Nephron (organoid): Measurements from ENCODE around the gene CSMD2.

ENCODE experiments used
- H3K27ac Mint-ChIP-seq, 3 experiments: 2 replicates each; pipeline ENCODE4 v1.8.0; 2020; ENCODE audit warnings: mixed read lengths in 3 of 3, mild to moderate bottlenecking in 2 of 3, moderate library complexity in 1 of 3
- H3K27me3 Mint-ChIP-seq: 2 replicates; pipeline ENCODE4 v1.8.0; 2021; ENCODE audit warnings: low read depth, mild to moderate bottlenecking, moderate library complexity, mixed read lengths
- H3K36me3 Mint-ChIP-seq: 2 replicates; pipeline ENCODE4 v1.8.0; 2020; ENCODE audit warnings: low read depth, mixed read lengths
- H3K4me1 Mint-ChIP-seq: 2 replicates; pipeline ENCODE4 v1.8.0; 2020; ENCODE audit warnings: mixed read lengths
- H3K4me3 Mint-ChIP-seq, 3 experiments: 2 replicates each; pipeline ENCODE4 v1.8.0; 2020; ENCODE audit warnings: mild to moderate bottlenecking in 3 of 3, mixed read lengths in 3 of 3, moderate library complexity in 2 of 3
- H3K9me3 Mint-ChIP-seq: 2 replicates; pipeline ENCODE4 v1.8.0; 2020; ENCODE audit warnings: mixed read lengths
- CTCF ChIP-seq, 3 experiments: fragments of 200-600 bp; sonication (generic); IDR thresholded peaks; one replicate each; pipeline ENCODE4 v1.5.0; 2021; ENCODE audit warnings: antibody characterized with exemption in 3 of 3; ENCODE audit not compliant: unreplicated experiment in 3 of 3

CSMD2 gene

GRCh38 chr1:34127006-34128000 lies 37.7 kb downstream of the CSMD2 start:
- H3K9me3 Mint-ChIP-seq: no peaks in the 10 kb centered on the region
- no peak for TF ChIP-seq CTCF (IDR thresholded peaks at IDR 0.05; ENCODE audit: unreplicated experiment in 3 of 3)
- peaks cover 17% of the 10 kb centered on the region for H3K27me3 Mint-ChIP-seq
- H3K27ac Mint-ChIP-seq: no peak overlapping the region
- H3K4me1 Mint-ChIP-seq: no peaks in the 10 kb centered on the region
- H3K4me3 Mint-ChIP-seq: no peak overlapping the region
- H3K36me3 Mint-ChIP-seq: no peaks in the 10 kb centered on the region

GRCh38 chr1:34126486-34126885 lies 38.5 kb downstream of the CSMD2 start:
- Mint-ChIP-seq H3K36me3 (no peaks in the 10 kb centered on the region), H3K27me3 (peaks cover 13% of the 10 kb centered on the region), H3K4me3 (no peak overlapping the region), H3K27ac (no peak overlapping the region), H3K4me1 (no peaks in the 10 kb centered on the region), H3K9me3 (no peaks in the 10 kb centered on the region)
- no peak for TF ChIP-seq CTCF (IDR thresholded peaks at IDR 0.05; ENCODE audit: unreplicated experiment in 3 of 3)

GRCh38 chr1:34125721-34126380 lies 39.2 kb downstream of the CSMD2 start:
- Mint-ChIP-seq H3K9me3 (no peaks in the 10 kb centered on the region), H3K27ac (no peak overlapping the region), H3K4me3 (no peak overlapping the region), H3K4me1 (no peaks in the 10 kb centered on the region), H3K27me3 (peaks cover 11% of the 10 kb centered on the region), H3K36me3 (no peaks in the 10 kb centered on the region)
- TF ChIP-seq CTCF (IDR thresholded peaks at IDR 0.05; ENCODE audit: unreplicated experiment in 3 of 3): no peak

GRCh38 chr1:34122080-34122932 lies 42.7 kb downstream of the CSMD2 start:
- Mint-ChIP-seq H3K36me3 (no peaks in the 10 kb centered on the region), H3K4me1 (no peaks in the 10 kb centered on the region), H3K27ac (no peak overlapping the region), H3K9me3 (peaks cover 19% of the 10 kb centered on the region), H3K27me3 (peaks cover 7% of the 10 kb centered on the region), H3K4me3 (no peak overlapping the region)
- TF ChIP-seq CTCF (IDR thresholded peaks at IDR 0.05; ENCODE audit: unreplicated experiment in 3 of 3): no peak

- no peaks in the 10 kb centered on the region for H3K36me3 Mint-ChIP-seq
- TF ChIP-seq CTCF (IDR thresholded peaks at IDR 0.05; ENCODE audit: unreplicated experiment in 3 of 3): no peak
- no peaks in the 10 kb centered on the region for H3K27me3 Mint-ChIP-seq
- peaks cover 13% of the 10 kb centered on the region for H3K4me1 Mint-ChIP-seq
- no peak overlapping the region for H3K4me3 Mint-ChIP-seq
- no peak overlapping the region for H3K27ac Mint-ChIP-seq
- H3K9me3 Mint-ChIP-seq: peaks cover 53% of the 10 kb centered on the region
Observed at GRCh38 chr1:34115233-34115632, 49.8 kb downstream of the CSMD2 start.
